SK-N-MC (cell line): ENCODE data around the gene GPATCH8.
"Not testable (repeated sequence)": the region's sequence is repeated elsewhere in the genome, so short reads cannot be mapped to it uniquely, and the experiment has no call there.

Experiments
- DNase-seq: peaks from one replicate; pipeline ENCODE4 v3.0.0-alpha.2; 2011; ENCODE audit warnings: low read depth, low spot score
- H3K27ac ChIP-seq: fragments of 200-600 bp; sonication (generic); 2 replicates; pipeline ENCODE4 v1.5.1; 2016; ENCODE audit warnings: mixed run types
- H3K36me3 ChIP-seq: fragments of 200-600 bp; sonication (generic); 2 replicates; pipeline ENCODE4 v1.6.1; 2017; ENCODE audit warnings: antibody characterized with exemption, low read length, mixed read lengths; ENCODE audit not compliant: insufficient read depth
- H3K4me3 ChIP-seq: fragments of 200-600 bp; sonication (generic); 2 replicates; pipeline ENCODE4 v1.5.1; 2016
- H3K9ac ChIP-seq: fragments of 200-600 bp; sonication (generic); 2 replicates; pipeline ENCODE4 v1.8.0; 2017; ENCODE audit warnings: mixed run types, mixed read lengths; ENCODE audit not compliant: insufficient read length
- H3K9me3 ChIP-seq: fragments of 200-600 bp; sonication (generic); 2 replicates; pipeline ENCODE4 v1.6.1; 2017; ENCODE audit warnings: low read depth, mild to moderate bottlenecking, antibody characterized with exemption, low read length, moderate library complexity, mixed read lengths
- EZH2 ChIP-seq: fragments of 200-600 bp; sonication (generic); IDR thresholded peaks from one replicate; pipeline ENCODE4 v1.6.1; 2017; ENCODE audit warnings: antibody characterized with exemption
- FOXP2 ChIP-seq: optimal IDR thresholded peaks from 2 replicates; pipeline ENCODE3; 2011; ENCODE audit warnings: mild to moderate bottlenecking, moderate library complexity; ENCODE audit not compliant: insufficient read depth; ENCODE audit errors: extremely low read length, control extremely low read depth
- POLR2AphosphoS5 ChIP-seq: IDR thresholded peaks from 2 replicates; pipeline ENCODE4 v1.6.1; 2012; ENCODE audit warnings: mild to moderate bottlenecking, low read depth, low read length, borderline replicate concordance

The GPATCH8 gene

DNA sequence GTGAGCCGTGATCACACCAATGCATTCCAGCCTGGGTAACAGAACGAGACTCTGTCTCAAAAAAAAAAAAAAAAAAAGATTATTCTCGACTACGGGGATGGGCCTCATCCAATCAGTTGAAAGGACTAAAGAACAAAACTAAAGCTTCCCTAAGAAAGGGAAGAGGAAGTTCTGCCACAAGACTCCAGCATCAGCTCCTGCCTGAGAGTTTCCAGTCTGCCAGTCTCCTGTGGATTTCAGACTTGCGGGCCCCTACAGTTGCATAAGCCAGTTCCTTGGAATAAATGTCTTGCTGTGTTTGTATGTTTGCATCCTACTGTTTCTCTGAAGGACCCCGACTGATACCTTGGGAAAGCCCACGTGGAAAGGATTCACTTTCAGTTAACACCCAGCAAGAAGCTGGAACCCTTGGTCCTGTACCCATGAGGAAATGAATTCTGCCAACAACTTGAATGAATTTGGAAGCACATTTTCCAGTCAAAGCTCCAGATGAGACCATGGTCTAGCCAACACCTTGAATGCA, 27.8 kb upstream of the GPATCH8 start:
- Histone ChIP-seq H3K36me3 (no peaks in the 10 kb centered on the region), H3K9ac (peak overlapping the region; percentile 26), H3K9me3 (0 out of 2 replicates have a peak, but pooled peaks cover 4% of the 10 kb centered on the region), H3K4me3 (no peak overlapping the region), H3K27ac (peak overlapping the region; percentile 46; the same call in 1 of the 2 replicates)
- no peak for TF ChIP-seq POLR2AphosphoS5
- TF ChIP-seq EZH2 = no peak
- TF ChIP-seq FOXP2 = no peak
- DNase-seq = no peak

DNA sequence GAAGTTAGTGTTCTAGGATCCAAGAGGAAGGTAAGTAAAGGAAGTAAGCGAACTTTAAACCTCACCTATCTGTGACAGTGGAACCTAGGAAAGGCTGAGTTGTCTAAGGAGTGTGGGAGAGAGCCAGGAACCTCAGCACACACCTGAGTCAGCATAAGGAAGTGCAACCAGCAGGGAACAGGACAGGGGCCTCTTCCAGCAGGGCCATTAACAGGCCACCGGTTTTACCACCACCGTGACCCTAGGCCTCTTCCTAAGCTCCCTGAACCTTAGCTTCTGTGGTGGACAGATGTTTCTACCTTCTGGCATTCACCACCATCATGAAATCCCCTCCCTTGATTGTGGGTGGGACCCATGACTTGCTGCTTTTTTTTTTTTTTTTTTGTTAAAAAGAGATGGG, 26.7 kb upstream of the GPATCH8 start:
- Histone ChIP-seq H3K27ac (no peak overlapping the region), H3K36me3 (no peaks in the 10 kb centered on the region), H3K9me3 (0 out of 2 replicates have a peak, but pooled peaks cover 4% of the 10 kb centered on the region), H3K4me3 (no peak overlapping the region), H3K9ac (no peak overlapping the region)
- TF ChIP-seq FOXP2 (no peak), POLR2AphosphoS5 (no peak), EZH2 (no peak)
- no peak for DNase-seq

DNA sequence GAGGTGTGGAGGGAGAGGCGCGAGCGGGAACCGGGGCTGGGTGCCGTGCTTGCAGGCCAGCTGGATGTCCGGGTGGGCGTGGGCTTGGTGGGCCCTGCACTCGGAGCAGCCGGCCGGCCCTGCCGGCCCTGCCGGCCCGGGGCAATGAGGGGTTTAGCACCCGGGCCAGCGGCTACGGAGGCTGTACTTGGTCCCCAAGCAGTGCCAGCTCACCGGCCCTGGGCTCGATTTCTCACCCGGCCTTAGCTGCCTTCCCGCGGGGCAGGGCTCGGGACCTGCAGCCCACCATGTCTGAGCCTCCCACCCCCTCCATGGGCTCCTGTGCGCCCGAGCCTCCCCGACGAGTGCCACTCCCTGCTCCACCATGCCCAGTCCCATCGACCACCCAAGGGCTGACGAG, 24.7 kb upstream of the GPATCH8 start:
- TF ChIP-seq FOXP2 (no peak), POLR2AphosphoS5 (no peak), EZH2 (no peak)
- Histone ChIP-seq H3K4me3 (no peak overlapping the region), H3K36me3 (no peaks in the 10 kb centered on the region), H3K9ac (no peak overlapping the region), H3K27ac (no peak overlapping the region), H3K9me3 (0 out of 2 replicates have a peak, but pooled peaks cover 4% of the 10 kb centered on the region)
- DNase-seq = no peak

DNA sequence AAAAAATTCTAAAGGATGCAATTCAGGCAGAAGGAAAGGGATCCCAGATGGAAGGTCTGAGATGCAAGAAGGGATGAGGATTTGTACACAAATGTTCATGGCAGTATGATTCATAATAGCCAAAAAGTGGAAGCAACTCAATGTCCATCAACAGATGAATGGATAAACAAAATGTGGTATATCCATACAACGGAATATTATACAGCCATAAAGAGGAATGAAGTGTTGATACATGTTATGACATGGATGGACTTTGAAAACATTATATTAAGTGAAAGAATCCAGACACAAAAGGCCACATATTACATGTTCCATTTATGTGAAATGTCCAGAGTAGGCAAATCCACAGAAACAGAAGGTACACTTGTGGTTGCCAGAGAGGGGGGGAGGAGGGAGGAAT, 23.9 kb upstream of the GPATCH8 start:
- no peaks in the 10 kb centered on the region for H3K36me3 ChIP-seq
- no peak overlapping the region for H3K4me3 ChIP-seq
- no peak for DNase-seq
- no peak overlapping the region for H3K9ac ChIP-seq
- no peak overlapping the region for H3K27ac ChIP-seq
- TF ChIP-seq EZH2 = no peak
- no peak for TF ChIP-seq POLR2AphosphoS5
- TF ChIP-seq FOXP2 = no peak
- H3K9me3 ChIP-seq = 0 out of 2 replicates have a peak, but pooled peaks cover 4% of the 10 kb centered on the region

DNA sequence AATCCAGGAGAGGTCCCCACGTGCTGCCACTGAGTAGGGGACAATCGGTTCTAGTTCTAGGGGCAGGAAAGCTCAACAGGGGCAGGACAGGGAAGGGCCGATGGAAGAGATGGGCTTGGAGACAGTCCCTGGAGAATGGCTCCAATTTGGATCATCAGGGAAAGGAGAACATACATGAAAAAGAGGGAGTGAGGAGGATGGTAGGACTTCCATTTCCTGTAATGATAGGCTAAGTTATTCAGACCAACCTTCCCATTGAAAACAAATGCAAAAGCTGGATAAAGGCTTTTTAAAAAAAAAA, 20.4 kb upstream of the GPATCH8 start:
- no peak for DNase-seq
- Histone ChIP-seq H3K9me3 (0 out of 2 replicates have a peak, but pooled peaks cover 4% of the 10 kb centered on the region), H3K9ac (no peak overlapping the region), H3K27ac (no peak overlapping the region), H3K4me3 (no peak overlapping the region), H3K36me3 (no peaks in the 10 kb centered on the region)
- no peak for TF ChIP-seq FOXP2
- TF ChIP-seq POLR2AphosphoS5 = no peak
- no peak for TF ChIP-seq EZH2

DNA sequence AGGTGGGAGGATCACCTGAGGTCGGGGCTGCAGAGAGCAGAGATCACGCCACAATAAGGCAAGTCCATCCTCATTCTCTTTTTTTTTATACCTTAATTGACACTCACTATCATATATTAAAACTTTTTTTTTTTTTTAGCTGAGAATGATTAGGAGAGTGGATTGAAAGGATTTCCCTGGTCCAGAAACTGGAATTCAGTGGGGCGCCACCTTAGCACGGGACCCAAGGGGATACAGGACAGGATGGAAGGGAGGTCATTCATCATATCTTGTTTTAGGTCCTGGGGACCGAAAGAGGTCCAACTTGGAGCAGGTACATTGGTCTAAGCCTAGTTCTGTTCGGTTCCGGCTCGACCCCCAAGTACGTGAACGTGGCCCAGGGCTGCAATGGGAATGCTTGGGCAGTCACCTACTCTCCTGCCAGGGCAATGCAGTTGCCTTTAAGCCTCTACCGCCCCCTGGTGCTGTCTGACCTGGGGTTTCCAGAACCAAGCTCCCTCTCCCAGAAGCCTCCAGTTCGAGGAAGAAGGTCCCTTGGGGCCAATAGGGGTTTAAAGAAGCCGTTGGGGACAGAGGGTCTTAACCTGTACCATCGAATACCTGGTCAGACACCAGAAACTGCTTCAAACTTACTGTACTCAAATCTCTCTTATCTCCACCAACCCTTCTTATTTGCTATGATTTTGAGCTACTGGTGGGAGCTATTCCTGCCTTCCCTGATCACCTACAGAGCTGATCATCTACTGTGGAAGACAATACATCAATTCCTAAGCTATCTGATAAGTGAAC, 19.9 kb upstream of the GPATCH8 start:
- Histone ChIP-seq H3K9me3 (0 out of 2 replicates have a peak, but pooled peaks cover 4% of the 10 kb centered on the region), H3K9ac (no peak overlapping the region), H3K4me3 (no peak overlapping the region), H3K27ac (no peak overlapping the region), H3K36me3 (no peaks in the 10 kb centered on the region)
- DNase-seq = no peak
- TF ChIP-seq FOXP2 (peak; percentile 27), EZH2 (no peak)

DNA sequence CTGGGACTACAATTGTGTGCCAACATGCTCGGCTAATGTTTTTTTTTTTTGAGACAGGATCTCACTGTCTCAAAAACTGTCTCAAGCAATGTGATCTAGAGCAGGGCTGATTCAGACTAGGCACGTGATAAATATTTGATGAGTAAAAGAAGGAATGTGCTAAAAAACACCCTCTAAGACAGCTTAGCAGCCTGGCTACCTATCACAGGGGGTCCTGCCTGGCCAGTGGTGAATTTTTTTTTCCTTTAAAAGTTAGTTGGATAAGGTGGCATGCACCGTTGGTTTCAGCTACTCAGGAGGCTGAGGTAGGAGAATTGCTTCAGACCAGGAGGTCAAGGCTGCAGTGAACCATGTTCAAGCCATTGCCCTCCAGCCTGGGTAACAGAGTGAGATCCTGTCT, 14.8 kb upstream of the GPATCH8 start:
- Histone ChIP-seq H3K9me3 (no peaks in the 10 kb centered on the region), H3K36me3 (no peaks in the 10 kb centered on the region), H3K4me3 (no peak overlapping the region), H3K27ac (no peak overlapping the region), H3K9ac (no peak overlapping the region)
- no peak for TF ChIP-seq FOXP2
- no peak for TF ChIP-seq EZH2
- TF ChIP-seq POLR2AphosphoS5 = no peak
- DNase-seq = no peak

DNA sequence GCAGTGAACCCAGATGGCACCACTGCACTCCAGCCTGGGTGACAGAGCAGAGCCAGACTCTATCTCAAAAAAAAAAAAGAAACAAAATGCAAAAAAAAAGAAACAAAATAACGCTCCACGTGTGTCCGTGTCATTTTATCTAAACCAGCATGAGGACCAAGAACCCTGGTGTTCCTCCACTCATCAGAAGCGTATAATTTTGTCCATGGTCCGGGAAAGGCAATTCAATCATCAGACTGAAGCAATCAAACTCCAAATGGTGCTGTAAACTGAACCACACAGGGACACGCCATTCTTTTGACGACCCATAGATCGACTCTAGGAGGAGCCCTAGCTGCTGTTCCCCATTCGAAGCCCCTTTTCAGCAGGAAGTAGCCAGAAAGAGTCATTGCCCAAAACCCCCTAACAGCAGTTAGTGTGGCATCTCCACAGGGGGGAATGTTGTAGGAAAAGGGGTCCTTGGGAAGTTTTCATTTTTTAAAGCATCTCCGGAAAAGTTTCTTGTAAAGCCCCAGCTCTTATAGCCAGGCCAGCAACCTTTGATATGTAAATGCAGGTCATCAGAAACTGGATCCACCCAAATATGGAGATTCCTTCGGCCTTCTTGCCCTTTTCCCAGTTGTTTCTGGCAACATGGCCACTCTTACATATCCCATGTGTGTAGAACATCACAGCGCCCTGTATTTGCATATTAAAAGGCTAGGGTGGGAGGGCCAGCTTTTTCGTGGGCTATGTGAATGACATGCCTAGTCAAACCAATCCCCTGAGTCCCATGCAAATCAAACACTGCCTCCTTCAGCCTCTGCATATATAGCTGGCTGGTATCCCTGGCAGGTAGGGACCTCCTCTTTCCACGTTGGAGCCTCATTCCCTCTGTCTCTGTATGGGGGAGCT, 8.3 kb upstream of the GPATCH8 start:
- DNase-seq, H3K9me3 ChIP-seq, H3K27ac ChIP-seq, H3K36me3 ChIP-seq, H3K4me3 ChIP-seq, H3K9ac ChIP-seq: not testable (repeated sequence)

DNA sequence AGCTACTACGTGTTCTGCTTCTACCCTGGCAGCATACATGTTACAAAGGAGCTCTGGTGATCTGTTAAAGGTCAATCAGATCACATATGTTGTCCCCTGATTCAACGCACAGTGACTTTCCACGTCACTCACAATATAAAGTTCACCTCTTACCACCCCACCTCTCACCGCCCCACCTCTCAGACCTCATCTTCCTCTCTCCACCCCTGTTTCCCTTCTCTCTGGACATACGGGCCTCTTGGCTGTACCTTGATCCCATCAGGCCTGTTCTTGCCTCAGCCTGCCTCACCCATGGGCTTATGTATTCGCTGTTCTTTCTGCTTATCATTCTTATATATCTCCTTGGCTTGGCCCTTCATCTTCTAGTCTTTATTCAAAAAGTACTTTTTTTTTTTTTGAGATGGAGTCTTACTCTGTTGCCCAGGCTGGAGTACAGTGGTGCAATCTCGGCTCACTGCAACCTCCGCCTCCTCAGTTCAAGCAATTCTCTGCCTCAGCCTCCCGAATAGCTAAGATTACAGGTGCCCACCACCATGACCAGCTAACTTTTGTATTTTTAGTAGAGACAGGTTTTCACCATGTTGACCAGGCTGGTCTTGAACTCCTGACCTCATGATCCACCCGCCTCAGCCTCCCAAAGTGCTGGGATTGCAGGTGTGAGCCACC, 3.9 kb upstream of the GPATCH8 start:
- not testable (repeated sequence) for H3K9ac ChIP-seq, DNase-seq, H3K27ac ChIP-seq

More for the DNA sequence above, 3.9 kb upstream of the GPATCH8 start:
- not testable (repeated sequence) for H3K36me3 ChIP-seq, H3K4me3 ChIP-seq, H3K9me3 ChIP-seq
